Hepatic stellate cell (primary cell): ENCODE measurements around the gene DOK3.

ENCODE experiments used
- DNase-seq: peaks from one replicate; pipeline ENCODE4 v3.0.0; 2011; ENCODE audit warnings: low spot score

The DOK3 gene

DNA sequence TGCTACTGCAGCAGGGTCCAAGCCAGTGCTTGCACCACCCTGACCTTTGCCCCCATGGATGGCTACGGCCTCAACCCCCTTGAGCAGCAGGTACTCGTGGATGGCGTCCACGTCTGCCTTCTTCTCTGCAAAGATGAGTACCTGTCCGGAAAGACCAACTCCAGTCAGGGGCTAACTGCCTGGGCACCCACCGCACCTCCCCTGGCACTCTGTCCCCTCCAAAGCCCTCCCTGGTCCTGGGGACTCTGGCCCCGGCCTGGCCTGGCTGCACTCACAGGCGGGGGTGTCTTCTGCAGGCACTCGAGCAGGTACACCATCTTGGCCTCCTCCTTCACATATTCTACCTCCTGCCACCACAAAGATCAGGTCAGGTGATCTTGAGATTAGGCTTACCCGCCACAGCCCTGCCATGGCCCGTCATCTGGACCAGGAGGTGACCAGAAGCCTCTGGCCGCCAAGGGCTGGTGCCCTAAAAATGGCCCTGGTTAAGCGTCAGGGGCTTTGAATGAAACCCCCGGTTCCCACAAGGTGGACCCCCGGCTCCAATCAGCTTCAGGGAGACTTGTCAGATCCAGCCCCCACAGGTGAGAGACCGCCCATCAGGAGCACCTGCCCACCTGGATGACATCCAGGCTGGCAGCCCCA is 3.2 kb upstream of the DOK3 start:
- no peak for DNase-seq

DNA sequence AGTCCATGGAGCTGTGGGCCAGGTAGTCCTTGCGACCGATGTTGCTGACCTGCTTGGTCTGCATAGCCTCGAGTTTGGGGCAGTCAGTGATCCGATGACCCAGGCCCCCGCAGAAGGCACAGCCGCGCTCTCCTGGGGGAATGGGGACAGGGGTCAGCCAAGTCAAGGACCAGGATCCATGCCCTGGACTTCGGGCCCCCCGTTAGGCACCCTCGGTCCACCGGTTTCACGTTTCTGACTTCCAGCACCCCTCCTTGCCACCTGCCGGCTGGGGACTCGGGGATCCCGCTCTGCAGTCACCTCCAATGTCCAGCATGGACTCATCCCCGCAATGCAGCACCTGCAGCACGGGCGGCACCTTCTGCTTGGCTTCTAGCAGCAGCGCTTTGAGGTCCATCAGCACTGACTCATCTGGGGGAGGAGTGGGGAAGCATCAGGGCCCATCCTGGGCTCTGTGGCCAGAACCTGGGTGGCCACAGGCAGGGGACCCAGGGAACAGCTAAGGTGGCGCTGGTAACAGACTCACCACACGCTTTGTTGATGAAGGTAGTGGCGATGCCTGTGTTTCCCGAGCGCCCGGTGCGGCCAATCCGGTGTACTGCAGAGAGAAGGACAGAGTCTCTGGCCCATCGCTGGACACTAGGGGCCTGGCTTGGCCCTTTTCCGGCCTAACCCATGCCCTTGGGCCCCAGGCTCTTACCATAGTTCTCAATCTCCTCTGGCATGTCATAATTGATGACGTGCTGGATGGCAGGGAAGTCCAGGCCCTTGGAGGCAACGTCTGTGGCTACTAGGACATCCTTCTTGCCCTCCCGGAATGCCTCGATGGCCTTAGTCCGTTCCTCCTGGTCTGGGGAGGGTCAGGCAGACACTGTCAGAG is 2.4 kb upstream of the DOK3 start:
- DNase-seq: no peak

DNA sequence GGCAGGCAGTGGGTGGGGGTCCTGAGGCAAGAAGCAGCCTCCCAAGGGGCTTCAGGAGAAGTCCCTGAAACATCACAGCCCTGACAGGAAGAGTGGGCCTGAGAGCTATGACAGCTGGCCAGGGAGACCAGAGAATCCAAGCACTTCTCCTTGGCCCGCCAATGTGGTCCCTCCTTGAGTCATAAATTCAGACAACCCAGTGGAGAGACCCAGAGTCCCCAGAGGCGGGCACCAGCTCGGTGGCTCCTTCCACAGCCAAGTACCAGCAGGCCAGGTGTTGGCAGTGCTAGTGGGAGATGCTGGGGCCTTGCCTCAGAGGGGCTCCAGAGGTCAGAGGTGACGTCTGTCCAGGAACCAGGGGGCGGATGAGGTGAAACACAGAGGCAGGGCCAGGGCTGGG is 1.6 kb upstream of the DOK3 start:
- no peak for DNase-seq

DNA sequence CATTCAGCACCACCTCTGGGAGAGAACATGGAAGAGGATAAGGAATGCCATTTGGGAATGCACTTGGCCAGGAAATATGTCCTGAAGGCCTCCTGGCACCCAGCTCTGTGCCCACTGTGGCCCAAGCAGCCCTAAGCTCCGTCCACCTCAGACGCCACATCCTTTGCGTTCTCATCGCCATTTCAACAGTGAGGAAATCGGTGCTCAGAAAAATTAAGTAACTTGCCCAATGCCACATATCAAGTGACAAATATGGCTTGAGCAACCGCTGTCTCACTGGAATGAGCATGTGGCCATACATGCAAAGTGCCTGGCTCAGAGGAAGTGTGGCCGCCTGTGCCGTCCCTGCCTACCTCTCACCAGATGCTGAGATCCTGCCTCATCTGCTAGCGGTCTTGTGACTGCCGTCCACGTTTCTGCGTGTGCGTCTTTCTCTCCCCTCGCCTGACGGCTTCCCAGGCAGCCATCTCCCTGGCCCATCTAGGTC is 984 bp upstream of the DOK3 start:
- no peak for DNase-seq

DNA sequence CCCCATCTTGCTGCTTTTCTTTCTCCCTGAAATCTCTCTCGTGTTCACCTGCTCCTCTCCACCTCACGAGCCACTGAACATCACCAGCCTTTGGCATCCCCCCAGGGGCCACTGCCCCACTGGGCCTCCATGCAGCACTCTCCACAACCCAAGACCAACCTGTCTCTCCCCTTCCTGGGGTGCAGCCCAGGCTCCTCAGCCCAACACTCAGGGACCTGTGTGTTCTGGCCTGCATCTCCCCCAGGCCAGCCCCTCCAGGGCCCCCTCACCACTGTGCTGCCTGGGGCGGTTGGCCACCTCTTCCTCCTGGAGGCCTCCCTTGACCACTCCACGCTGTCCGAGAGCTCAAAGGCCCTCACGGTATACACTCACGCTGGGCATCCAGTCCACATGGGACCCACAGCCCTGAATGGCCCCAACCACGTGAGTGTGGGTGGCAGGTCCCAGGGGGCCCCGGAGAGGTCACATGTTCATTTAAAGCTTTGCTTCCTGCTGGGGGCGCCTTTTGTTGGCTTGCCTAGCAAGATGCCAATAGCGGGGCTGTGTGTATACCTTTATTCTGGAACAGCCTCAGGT is 453 bp upstream of the DOK3 start:
- no peak for DNase-seq

DNA sequence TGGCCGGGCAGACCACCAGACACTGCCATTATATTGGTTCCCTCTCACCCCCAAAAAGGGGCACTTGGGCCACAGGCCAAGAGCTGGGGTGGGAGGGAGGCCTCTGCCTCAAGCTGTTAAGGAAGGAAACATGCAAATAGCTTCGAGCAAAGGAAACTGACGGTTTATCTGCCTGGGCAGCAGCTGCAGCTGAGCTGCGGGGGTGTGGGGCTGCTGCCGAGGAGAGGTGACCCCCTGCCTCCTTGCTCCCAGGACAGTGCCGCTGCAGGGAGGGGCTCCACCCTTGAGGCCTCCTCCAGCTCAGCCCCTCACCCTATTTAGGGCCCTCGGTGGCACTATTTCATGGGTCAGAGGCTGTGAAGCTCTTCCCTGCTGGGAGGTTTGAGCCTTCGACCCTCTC is 789 bp downstream of the DOK3 start:
- DNase-seq: no peak

DNA sequence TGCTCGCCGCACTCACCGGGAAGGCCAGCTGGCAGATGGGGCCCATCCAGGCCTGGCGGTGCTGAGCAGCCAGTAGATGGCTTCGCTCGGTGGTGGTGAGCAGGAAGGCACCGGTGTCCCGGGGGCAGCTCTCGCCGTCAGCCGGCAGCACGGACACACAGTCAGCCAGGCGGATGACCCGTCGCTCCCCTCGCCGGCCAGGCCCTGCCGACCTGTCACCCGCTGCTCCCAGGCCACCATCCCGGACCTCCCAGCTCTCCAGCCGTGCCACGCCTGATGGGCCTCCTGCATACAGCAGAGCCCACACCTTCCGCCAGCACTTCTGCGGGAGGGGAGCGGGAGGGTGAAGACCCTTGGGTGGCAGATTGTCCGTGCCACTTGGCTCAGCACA is 1.4 kb downstream of the DOK3 start:
- no peak for DNase-seq

DNA sequence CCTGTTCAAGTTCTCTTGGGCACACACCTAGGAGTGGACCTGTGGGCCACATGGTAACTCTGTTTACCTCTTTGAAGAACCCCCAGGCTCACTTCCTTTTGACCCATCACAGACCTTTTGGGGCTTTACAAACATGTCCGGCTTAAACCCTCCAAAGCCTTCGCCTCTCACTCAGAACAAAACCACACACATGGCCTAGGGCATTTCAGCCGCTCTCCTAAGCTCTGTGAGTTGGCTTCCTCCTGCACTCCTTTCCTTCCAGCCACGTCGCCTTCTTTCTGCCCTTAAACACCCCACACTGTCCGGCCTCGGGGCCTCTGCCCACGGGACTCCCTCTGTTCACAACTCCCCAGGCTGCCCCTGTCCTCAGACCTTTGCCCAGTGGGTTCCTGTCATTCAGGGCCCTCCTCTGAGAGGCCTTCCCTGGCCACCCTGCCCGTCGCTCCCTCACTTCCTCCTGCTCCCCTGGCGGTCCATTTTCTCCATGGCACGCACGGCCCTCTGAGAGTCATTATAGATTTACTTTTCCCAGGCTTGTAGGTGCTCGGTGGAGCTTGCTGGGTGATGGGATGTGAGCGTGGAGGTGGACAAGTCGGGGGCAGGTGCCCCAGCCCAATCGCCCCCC is 1.9 kb downstream of the DOK3 start:
- DNase-seq: no peak

DNA sequence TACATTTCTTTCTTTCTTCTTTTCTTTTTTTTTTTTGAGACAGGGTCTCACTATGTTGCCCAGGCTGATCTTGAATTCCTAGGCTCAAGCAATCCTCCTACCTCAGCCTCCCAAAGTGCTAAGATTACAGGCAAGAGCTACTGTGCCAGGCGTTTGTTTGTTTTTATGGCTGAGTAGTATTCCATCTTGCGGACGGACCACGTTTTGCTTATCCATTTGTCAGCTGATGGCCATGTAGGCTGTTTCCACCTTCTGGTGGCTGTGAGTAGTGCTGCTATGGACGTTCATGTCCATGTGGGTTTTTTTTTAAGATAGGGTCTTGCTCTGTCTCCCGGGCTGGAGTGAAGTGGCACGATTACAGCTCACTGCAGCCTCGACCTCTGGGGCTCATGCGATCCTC is 2.5 kb downstream of the DOK3 start:
- DNase-seq: no peak

DNA sequence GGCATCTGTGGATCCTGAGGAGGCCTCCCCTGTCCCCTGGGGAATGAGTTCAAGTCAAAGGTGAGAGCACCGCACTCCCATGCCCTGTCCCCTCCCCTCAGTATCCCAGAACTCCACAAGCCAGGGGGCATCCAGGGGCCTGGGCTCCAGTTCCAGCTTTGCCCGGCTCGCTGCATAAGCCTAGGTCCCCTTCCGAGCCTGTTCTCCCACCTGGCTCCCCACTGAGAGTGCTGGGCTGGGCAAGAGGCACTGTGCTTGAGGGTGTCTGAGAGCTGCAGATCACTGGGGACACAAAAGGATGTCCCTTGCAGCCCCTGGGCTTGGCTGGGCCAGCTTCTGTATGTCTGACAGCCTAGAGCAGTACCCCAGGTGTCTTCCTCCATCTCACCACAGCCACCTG is 4.6 kb downstream of the DOK3 start:
- DNase-seq: no peak

DNA sequence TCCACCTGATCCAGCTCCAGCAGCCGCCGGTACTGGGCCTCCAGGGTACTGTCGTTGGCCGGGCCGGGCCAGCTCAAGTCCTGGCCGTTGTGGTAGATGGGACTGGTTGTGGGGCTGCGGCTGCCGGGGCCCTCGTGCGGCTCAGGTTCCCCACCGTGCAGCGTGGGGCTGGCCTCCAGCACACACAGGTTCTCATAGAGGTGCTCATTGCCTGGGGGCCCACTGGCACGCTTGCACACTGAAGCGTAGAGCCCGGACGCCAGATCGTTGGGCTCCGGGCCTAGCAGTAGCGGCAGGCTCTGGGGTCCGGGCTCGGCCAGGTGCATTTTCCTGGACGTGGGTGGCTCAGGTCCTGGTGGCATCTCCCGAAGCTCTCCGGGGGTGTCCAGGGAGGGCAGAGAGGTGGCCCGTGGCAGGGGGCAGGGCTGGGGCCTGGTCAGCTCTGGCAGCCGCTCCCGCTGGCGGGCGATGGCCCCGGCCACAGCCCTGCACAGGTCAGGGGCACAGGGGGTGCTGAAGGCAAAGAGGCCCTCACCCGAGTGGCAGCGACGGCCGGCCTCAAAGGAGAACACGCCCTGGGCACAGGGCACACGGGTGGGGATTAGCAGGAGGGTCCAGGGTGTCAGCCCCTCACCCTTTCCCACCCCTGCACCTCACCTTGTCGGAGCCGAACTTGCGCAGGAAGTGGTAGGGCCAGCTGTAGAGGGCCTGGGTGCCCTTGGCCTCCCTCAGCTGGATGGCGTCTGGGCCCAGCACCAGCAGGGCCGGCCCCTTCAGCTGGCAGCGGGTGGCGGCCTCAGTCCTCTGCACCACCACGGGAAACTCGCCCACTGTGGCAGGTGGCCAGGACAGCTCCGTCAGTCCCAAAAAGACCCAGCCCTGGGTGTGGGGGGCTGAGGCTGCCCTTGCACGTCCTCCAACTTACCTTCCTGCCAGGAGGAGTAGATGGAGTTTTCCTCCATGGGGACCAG is 5.3 kb downstream of the DOK3 start:
- DNase-seq: no peak

DNA sequence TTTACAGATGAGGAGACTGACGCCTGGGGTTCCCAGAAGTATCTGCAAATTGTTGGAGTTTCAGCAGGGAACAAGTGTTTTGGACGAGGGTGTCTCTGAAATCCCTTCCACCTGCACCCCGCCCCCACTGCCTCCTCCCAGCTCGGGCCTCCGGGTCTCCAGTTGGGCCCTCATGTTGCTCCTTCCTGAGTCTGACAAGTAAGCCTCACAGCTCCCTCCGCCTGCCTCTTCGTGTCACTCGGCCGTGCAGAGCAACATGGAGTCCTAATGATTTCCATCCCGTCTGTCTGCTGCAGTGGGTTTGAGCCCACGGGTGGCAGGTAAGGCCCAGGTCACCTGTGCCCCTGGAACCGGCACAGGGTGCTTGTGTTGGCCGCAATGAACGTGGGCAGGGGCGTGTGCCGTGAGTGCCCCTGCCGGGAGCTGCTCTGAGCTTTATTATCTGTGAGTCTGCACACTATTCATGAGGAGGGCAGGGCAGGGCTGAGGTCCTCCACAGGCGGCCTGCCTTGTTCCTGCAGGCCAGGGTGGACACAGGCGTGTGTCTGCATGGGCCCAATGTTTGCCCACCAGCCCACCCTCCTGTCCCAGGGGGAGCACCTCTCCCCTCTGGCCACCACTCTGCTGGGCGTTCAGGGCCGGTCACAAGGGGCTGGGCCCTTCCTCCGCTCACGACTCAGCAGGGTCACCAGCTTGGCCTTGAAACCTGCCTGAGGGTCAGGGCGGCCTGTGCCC is 6.1 kb downstream of the DOK3 start:
- no peak for DNase-seq

DNA sequence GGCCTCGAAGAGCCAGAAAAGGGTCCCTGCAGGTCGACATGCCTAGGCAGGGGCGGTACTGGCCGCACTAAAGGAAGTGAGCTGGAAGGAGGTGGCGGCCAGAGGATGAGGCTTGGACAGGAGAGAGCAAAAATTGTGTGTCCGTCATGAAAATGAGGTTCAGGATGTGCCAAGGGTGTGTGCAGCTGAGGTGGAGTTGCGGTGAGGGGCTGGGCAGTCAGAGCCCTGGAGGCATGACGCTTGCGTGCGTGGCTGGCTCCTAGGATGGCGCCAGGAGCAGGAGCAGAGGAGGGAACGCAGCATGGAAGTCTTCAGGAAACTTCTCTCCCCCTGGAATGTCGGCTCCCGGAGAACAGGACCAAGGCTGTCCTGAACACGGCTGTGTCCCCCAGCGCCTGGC is 6.7 kb downstream of the DOK3 start:
- no peak for DNase-seq

DNA sequence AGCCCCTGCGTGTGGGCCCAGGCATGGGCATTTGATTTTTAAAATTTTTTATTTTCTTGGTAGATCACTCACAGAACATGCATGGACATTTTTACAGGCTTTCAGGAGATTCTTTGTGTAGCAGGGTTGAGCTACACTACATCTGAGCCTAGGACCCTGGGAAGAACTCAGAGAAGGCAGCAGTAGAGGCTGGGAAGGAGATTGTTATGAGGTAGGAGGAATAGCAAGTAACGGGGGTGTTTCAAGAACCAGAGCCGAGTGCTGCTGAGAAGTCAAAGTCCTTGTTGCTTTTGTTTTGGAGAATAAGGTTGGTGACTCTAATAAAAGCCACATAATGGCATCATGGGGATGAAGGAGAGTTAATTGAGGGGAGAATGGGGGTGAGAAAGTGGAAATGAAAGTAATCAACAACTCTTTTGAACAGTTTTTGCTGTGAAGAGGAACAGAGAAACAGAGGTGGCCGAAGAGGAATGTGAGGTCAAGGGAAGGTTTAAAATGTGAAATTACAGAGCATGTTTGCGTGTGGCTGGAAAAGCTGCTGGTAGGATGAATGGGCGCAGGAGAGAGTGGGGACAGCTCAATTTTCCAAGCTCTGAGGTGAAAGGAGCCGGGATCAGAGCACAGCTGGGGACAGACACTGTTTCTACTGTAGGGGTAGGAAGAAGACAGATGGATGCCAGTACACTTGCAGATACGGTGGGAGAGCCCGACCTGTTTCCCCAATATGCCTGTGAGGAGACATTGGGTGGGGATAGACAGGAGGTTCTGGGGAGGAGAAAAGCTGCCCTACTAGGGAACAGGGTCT is 7.5 kb downstream of the DOK3 start:
- DNase-seq: no peak

DNA sequence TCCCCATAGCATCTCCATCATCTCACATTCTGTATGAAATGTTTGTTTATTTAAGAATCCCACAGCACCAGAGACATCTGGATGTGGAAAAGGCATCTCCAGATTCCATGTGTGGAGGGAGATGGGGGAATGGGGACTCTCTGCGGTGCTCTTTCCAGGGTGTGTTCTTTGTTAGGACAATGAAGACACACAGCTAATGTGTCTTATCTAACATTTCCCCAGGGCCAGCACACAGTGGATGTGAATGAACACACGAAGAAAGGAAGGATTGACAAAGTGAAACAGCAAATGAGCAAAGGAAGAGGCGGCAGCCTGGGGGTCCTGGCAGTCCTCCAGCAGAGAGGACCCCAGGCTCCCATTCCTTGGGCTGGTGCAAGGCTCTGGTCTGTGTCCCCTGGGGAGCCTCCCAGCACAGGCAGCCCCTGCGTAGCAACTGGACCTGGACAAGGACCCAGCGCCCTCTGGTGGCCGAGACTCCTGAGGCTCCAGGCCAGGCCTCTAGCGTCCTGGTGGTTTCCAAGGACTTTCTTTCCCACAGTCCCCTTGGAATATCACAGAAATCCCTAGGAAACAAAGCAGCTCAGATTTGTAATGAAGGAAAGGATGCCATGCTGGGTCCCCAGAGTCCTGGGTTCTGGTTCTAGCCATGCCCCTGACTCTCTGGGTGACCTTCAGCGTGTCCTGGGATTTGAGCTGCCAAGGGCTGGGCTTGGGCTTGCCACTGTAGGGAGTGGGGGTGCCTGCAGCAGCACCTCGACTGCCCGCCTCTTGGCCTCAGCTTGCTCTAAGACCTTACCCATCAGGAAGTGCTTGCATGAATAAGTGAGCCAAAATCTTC is 8.7 kb downstream of the DOK3 start:
- DNase-seq: peak; percentile 91

DNA sequence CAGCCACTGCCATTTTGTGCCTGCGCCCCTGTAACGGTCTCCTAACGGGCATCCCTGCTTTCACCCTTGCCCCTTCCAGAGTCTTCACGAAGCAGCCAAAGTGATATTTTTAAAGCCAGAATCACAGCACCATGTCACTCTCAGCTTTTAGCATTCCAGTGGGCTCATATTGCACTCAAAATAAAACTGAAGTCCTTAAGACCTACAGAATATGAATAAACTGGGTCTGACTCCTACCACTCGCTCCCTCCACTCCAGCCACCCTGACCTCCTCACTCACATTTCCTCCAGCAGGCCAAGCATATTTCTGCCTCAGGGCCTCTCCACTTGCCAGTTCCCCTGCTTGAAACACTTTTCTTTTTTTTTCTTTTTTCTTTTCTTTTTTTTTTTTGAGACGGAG is 9.8 kb downstream of the DOK3 start:
- DNase-seq: no peak

DNA sequence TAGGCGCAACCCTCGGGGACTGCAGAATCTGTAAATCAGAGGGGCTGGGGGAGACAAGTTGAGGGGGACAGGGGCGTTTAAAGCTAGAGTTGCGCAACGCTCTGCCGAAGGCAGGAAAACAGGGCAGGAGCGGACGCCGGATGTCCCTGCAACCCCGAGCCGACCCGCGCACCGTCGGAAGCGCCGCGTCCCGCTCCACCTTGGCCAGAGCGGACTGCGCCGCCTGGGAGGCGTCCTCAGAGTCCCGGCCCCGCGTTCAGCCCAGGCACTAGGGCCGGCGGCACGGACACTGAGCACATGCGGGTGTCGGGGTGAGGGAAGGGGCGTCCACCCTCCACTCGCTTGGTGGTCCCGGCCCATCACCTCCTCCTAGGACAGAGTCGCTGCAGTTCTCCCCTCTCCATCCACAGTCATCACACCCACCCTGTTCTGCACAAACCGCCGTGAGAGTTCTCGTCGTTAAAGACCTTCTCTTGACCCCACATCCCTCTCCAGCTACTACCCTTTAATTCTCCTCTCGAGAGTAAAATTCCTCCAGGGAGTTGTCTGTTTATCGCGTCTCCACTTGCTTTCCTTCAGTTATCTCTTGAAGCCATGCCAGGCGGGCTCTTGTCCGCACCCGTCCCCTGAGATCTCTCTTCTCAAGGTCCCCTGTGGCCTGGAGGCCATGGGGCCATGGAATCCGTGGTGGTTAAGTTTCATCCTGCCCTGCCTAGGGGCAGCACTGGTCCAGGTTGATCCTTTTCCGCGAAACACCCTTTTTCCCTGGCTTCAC is 11.4 kb downstream of the DOK3 start:
- DNase-seq: no peak

DNA sequence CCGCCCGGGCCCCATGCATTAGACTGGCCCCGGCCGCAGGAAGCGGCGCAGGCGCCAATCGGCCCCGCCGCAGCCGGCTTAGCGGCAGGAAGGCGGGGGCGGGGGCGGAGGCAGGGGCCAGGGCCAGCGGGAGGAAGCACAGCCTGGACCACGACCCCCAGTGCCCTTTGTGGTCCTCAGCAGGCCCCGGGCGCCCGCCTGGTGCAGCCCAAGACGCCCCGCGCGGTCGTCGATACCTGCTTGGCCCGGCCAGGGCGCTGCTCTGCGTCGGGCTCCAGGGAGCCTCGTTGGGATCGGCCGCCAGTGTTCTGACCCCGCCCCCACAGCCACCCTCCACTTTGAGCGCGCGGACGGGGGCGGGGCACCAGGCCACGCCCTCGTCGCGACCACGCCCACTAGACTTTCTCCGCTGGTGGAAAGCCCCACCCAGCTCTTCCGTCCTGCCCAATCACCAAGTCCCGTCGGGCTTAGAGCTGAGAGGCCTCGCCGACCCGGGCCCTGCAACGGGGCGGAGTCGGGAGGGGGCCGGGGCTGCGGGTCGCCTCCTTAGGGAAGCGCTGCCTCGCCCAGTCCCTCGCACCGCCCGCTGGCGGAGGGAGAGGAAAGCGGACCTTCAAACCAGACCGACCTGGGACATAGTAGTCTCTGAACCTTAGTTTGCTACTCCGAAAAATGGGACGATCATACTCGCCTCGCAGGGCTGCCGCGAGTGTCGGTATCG is 12.2 kb downstream of the DOK3 start, which contains the start of gene PDLIM7:
PDLIM7 (minus strand) TSS at position 313 of the 721 bp plus-strand sequence. CDS start 1,092 bp downstream, outside the sequence.
- peak; percentile 99 for DNase-seq
